ENCODE data around the gene NIT1. TPM values are rescaled to one million over a fixed set of nuclear protein-coding genes. Genes with fewer than 3 reads are reported as not detected.

NIT1 gene
- total RNA-seq, 1 donor from 2014 or later, result 48.2 TPM

DNA sequence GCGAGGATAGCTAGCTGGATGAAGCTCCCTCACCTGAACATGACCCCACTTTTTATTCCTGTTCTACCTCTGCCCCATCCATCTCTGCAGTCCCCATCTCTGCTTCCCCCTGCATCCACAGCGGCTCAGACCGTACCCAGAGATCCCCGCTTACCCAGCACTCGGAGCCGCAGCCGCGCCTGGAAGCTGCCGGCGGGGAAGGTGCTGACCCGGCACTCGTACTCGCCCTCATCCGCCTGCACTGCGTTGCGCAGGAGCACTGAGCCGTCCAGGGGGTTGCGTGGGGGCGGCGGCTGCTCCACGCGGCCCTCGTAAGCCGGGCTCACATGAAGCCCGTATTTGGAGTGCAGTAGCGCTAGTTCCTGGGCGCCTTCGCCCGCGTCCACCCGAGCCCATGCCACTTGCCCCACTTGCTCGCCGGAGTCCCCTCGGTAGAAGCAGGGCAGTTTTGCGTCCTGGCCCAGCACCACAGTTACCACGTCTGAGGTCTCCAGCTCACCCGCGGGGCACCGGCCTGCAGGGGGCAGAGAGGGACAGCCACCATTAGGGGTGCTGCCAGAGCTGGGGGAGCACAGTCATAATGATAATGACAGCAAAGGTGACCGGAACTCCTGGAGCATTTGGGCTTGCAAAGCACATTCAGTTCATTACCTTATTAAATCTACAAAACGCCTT is 38.3 kb upstream of the NIT1 start:
- Mint-ChIP-seq H3K36me3 (ENCODE audit: low read depth) (no peaks in the 10 kb centered on the region), H3K4me1 (peaks cover 11% of the 10 kb centered on the region), H3K9me3 (no peaks in the 10 kb centered on the region), H3K27ac (no peak overlapping the region), H3K27me3 (no peaks in the 10 kb centered on the region), H3K4me3 (no peak overlapping the region)
- intact Hi-C loops (cut with micrococcal nuclease), result no loop called here
- DNase-seq, result no peak

DNA sequence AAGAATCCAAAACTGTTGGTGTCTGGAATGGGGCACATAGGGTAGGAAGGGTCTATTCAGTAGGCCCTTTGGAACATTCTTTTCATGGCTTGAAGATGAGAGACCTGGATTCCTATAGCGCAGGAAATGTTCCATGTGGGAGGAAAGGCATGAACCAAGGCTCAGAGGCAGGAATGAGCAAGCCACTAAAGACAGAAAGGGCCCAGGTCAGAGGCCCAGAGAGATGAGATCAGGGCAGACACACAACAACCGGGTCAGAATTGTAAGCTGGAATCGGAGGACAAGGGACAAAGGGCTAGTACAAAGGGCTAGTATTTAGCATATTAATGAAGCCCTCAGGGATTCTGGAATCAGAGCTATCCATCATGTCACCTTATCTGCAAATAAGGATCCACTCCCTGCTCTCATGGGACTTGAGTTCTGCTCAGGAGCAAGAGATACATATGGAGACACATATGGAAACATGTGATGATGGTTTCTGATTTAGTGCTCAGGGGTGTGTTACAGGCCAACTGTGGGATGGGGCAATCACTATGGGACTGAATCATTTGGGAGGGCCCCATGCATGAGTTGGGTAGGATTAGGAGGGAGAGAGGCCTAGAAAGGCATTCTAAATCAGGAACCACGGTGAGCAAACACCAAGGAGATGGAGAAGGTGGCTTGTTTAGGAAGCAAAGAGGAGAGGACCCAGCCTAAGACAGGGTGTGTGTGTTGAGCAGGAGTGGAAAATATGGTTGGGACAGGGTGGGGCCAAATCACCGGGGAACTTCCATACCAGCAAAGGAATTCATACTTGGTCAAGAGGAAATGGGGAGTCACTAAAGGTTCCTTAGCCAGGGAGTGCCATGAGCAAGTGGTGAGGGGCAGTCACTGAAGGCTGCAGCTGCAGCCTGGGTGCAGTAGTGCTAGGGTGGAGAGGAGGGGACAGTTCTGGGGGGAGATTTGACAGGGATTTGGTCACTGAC is 37.2 kb upstream of the NIT1 start:
- no peak overlapping the region for H3K4me3 Mint-ChIP-seq
- no peak overlapping the region for H3K27ac Mint-ChIP-seq
- H3K36me3 Mint-ChIP-seq (ENCODE audit: low read depth), result no peaks in the 10 kb centered on the region
- DNase-seq, result no peak
- H3K27me3 Mint-ChIP-seq, result no peaks in the 10 kb centered on the region
- no peaks in the 10 kb centered on the region for H3K9me3 Mint-ChIP-seq
- intact Hi-C loops (cut with micrococcal nuclease), result no loop called here
- H3K4me1 Mint-ChIP-seq, result peaks cover 8% of the 10 kb centered on the region

DNA sequence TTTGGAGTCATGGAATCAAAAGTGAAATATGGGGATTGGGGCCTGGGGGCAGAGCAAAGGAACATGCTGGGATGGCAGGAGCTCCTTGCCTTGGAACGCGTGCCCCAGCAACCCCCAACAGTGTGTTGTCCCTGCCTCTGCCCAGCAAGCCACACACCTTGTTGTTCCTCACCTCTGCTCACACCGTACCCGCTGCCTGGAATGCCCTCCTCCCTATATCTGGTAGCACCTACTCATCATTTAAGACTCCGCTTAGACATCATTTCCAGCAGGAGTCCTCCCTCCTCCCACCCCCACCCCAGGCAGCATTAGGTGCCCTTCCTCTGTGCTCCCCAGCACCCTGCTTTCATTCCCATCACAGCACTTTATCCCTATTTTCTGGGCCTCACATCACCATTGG is 36.4 kb upstream of the NIT1 start:
- Mint-ChIP-seq H3K27ac (no peak overlapping the region), H3K27me3 (no peaks in the 10 kb centered on the region), H3K36me3 (ENCODE audit: low read depth) (no peaks in the 10 kb centered on the region), H3K4me1 (peaks cover 8% of the 10 kb centered on the region), H3K9me3 (no peaks in the 10 kb centered on the region), H3K4me3 (no peak overlapping the region)
- DNase-seq, result no peak
- intact Hi-C loops (cut with micrococcal nuclease), result no loop called here

DNA sequence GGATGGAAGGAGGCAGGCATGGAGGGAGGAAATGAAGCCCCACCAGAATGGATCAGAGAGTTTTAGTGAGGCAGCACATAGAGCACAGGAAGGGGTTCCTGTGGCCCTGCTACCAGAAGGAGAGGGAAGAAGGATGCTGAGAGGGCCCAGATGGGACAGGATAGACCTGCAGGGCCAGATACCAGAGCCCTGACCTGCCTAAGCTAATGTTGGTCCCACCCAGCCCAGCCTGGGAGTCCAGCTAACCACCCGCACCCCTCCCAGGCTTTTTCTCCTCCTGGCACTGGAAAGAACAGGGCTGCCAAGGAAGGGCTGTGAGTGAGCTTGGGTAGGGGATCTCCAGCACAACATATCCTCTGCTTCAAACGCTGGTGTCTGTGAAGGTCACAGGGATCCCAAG is 35.4 kb upstream of the NIT1 start:
- no peak overlapping the region for H3K27ac Mint-ChIP-seq
- peaks cover 9% of the 10 kb centered on the region for H3K4me1 Mint-ChIP-seq

DNA sequence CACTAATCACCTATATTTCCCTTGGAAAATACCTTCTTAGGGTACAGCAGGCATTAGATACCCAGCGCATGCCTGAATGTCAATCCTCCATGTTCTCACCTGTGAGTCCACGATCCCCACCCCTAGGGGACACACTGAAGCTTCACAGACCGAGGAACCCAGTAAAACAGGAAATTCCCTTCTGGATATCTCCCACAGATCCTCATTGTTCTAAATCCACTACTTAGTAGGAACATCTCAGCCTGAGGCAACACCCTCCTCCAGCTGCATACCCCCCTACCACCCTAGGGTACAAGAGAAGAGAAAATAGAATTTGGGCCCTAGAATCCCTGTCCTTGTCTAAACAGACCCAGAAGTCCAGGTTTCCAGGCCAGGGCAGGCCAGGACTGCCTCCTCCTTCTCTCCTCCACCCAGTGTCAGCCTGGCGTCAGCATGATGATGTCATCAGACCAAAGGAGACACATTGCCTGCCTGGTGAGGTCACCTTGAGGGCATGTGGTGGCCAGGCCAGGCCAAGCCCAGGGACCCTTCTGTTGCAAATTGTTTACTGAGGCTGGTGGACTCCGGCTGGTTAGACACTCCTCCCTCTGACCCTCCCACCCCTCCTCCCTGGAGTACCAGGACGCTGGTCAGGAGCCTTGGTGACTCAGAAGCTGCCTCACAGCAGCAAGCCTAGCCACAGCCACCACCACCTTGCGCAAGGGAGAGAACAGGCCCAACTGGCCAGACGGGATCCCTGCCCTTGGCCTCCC is 34.7 kb upstream of the NIT1 start:
- DNase-seq, result no peak
- intact Hi-C loops (cut with micrococcal nuclease), result no loop called here
- no peaks in the 10 kb centered on the region for H3K9me3 Mint-ChIP-seq
- no peaks in the 10 kb centered on the region for H3K27me3 Mint-ChIP-seq
- no peak overlapping the region for H3K4me3 Mint-ChIP-seq
- no peak overlapping the region for H3K27ac Mint-ChIP-seq
- H3K36me3 Mint-ChIP-seq (ENCODE audit: low read depth), result no peaks in the 10 kb centered on the region
- peaks cover 14% of the 10 kb centered on the region for H3K4me1 Mint-ChIP-seq

More for the DNA sequence above, 35.4 kb upstream of the NIT1 start:
- no peaks in the 10 kb centered on the region for H3K27me3 Mint-ChIP-seq
- no peaks in the 10 kb centered on the region for H3K36me3 Mint-ChIP-seq (ENCODE audit: low read depth)
- no peak overlapping the region for H3K4me3 Mint-ChIP-seq
- no peaks in the 10 kb centered on the region for H3K9me3 Mint-ChIP-seq
- DNase-seq, result no peak
- intact Hi-C loops (cut with micrococcal nuclease), result no loop called here

DNA sequence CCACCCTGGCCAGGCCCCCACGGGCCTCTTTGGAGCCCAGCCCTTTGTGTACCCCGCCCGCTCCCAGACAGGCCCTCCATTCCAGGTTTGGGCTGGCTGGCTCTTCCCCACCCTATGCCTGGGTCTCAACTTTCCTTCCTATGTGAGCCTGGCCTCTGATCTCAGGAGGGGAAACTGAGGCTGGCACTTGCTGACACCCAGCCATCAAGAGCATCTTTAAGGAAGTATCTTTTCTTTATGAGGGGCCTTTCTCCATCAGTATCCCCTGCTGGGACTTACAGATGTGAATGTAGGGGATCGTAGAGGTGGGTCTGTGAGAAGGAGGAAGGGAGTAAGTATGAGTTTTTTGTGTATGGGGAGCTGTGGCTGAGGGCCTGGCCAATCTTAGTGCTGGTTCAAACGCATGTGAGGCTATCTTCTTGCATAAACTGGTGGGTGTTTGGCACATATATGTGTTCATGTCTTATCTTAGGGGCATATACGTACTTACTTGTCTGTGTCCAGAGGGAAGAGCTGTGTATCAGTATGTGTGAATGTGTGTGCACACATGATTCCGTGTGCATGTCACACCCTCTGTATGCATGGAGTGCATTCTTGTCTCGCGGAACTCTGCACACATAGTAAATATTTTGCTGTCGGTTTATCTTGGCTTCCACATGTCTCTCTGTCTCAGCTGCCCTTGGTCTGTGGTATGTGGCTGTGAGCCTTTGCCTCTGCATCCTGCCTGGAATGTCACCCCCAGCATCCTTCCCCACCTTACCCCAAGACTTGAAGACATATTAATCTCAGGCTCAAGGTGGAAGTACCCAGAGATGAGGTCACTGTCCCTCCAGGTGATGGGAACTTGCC is 33.9 kb upstream of the NIT1 start:
- Mint-ChIP-seq H3K4me3 (no peak overlapping the region), H3K27ac (no peak overlapping the region), H3K36me3 (ENCODE audit: low read depth) (no peaks in the 10 kb centered on the region), H3K9me3 (no peaks in the 10 kb centered on the region), H3K27me3 (no peaks in the 10 kb centered on the region), H3K4me1 (peaks cover 17% of the 10 kb centered on the region)
- intact Hi-C loops (cut with micrococcal nuclease), result no loop called here
- no peak for DNase-seq

DNA sequence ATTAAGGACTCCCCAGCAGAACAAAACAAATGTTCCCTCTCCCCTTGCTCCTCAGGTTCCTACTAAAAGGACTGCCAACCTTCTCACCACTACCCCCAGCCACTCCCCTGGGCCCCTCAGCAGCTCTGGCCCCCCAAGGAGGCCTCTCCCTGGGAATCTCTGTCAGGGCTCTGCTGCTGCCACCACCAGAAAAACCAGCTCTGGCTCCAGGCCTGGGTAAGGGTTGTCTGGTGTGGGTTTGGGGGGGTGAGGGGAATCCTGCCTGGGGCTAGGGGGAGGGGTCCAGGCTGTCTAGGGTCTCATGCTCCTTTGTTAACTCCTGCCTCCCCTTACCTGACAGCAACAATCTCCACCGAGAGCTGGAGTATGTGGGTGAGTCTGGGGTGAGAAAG is 33.3 kb upstream of the NIT1 start:
- Mint-ChIP-seq H3K27me3 (no peaks in the 10 kb centered on the region), H3K9me3 (no peaks in the 10 kb centered on the region), H3K36me3 (ENCODE audit: low read depth) (no peaks in the 10 kb centered on the region), H3K4me3 (no peak overlapping the region), H3K4me1 (peaks cover 18% of the 10 kb centered on the region), H3K27ac (no peak overlapping the region)
- intact Hi-C loops (cut with micrococcal nuclease), result no loop called here
- no peak for DNase-seq

DNA sequence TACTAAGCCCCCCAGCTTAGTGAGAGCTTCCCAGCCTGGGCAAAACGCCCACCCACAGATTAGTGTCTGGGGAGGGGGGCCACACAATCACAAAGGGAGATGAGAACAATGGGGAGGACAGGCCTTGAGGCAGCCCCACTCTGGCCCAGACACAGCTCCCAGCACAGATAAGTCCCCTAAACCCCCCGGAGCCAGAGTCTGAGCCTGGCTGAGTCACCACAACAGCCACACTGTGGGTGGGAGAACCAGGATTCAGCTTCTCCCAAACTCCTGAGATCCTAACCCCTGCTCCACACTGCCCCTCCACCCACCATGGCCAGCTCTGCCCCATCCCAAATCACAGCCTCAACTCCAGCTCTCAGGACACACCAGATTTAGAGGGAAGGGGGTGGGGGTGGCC is 32.7 kb upstream of the NIT1 start:
- H3K9me3 Mint-ChIP-seq, result no peaks in the 10 kb centered on the region
- H3K4me3 Mint-ChIP-seq, result no peak overlapping the region
- no peaks in the 10 kb centered on the region for H3K36me3 Mint-ChIP-seq (ENCODE audit: low read depth)
- intact Hi-C loops (cut with micrococcal nuclease), result no loop called here
- H3K27ac Mint-ChIP-seq, result no peak overlapping the region
- H3K4me1 Mint-ChIP-seq, result peaks cover 16% of the 10 kb centered on the region
- no peaks in the 10 kb centered on the region for H3K27me3 Mint-ChIP-seq
- DNase-seq, result no peak

DNA sequence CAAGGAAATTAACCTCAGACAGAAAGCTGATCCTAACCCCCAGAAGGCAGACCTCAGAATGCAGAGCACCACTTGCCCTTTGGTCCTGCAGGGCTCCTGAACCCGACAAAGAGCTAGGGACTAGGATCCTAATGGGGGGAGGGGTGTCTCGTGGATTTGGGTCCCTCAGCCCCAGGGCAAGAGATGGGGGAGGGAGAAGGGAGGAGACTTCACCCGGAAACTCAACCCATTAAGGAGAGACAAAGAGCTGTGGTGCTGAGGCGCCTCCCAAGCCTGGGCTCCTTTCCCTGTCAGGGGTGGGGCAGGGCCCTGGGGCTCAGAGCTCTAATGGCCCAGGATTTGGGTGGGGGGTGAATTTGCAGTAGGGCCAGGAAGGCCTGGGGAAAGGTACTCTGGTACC is 31.4 kb upstream of the NIT1 start:
- H3K36me3 Mint-ChIP-seq (ENCODE audit: low read depth), result no peaks in the 10 kb centered on the region
- H3K27ac Mint-ChIP-seq, result no peak overlapping the region
- DNase-seq, result no peak
- intact Hi-C loops (cut with micrococcal nuclease), result no loop called here
- no peak overlapping the region for H3K4me3 Mint-ChIP-seq
- H3K4me1 Mint-ChIP-seq, result peaks cover 27% of the 10 kb centered on the region
- no peaks in the 10 kb centered on the region for H3K9me3 Mint-ChIP-seq
- no peaks in the 10 kb centered on the region for H3K27me3 Mint-ChIP-seq

DNA sequence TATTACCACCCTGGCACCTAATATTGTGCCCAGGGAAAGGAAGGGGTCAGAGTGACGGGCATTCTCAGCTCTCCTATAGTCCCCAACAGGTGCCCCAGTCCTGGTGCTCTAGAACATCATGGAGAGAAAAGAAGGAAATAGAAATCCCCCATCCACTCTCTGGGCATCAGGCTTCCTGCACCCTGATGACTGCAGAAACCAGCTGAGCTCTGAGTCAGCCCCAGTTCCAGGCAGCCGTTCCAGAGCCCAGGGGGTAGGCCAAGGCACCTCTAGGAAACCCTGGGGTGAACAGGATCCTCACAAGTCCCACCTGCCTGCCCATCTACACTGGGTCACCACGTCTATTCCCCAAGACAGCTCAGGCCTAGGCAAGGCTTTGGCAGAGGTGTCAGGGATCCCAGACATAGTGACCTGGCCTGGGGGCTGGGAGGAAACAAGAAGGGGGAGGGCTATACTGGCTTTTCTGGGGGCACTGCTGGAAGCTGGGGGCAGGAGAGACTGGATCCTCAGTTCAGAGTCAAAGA is 29.3 kb upstream of the NIT1 start:
- intact Hi-C loops (cut with micrococcal nuclease), result no loop called here
- Mint-ChIP-seq H3K4me1 (peaks cover 44% of the 10 kb centered on the region), H3K36me3 (ENCODE audit: low read depth) (no peaks in the 10 kb centered on the region), H3K9me3 (no peaks in the 10 kb centered on the region), H3K27ac (no peak overlapping the region), H3K4me3 (no peak overlapping the region), H3K27me3 (no peaks in the 10 kb centered on the region)
- no peak for DNase-seq

DNA sequence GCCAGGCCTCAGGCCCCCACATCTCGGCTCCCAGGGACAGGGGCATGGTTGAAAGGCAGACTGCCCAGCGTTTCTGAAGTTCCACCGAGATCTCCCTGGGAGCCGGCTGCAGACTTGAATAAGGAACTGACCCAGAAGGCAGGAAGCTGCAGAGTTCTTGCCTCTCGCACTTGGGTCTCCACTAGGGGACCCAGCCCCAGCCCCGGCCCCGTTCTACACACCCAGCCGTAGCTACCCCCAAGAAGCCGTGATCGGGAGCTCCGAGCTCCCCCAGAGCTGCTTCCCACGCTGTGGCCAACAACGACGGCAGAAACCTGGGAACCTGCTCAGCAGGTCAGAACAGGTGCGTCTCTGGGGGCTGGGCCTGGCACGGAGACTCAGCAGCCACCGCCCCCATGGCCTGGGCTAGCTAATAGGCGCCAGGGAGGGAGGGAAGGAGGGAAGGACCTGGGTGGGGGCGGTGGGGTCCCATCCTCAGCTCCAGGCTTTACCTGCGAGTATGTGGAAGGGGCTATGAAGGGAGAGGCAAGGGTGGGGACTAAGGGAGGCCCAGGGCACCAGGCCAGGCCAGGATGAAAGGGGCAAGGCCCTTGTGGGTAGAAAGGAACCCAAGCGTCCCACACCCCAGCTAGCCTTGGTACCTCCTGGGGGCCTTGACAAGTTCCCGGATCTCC is 28.5 kb upstream of the NIT1 start, which contains the start of gene NECTIN4:
TSS of gene NECTIN4 (minus strand) at position 308 of the 674 bp plus-strand sequence. CDS start at position 46, 262 bp downstream.
- intact Hi-C loops (cut with micrococcal nuclease), result no loop called here
- DNase-seq, result no peak
- Mint-ChIP-seq H3K4me1 (peaks cover 46% of the 10 kb centered on the region), H3K36me3 (ENCODE audit: low read depth) (no peaks in the 10 kb centered on the region), H3K4me3 (no peak within 1 kb of the TSS), H3K9me3 (no peaks in the 10 kb centered on the region), H3K27me3 (no peaks in the 10 kb centered on the region), H3K27ac (no peak within 1 kb of the TSS)

DNA sequence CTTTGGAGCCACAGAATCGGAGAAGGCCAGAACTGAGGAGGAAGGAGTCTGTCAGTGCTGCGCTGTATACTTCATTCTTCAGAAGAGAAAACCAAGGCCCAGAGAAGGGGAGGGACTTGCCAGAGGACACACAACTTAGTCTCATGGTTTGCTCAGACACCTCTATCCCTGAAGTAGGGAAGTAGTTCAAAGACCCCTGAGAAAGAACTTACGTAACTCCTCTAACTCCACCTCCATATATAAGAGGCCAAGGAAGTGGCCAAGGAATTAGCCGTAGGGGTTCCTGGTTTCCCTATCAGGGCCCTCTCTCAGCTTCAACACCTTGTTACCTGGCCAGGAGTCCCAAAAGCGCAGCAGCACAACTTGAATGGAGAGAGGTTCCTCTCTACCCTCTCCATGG is 28.0 kb upstream of the NIT1 start:
- intact Hi-C loops (cut with micrococcal nuclease), result no loop called here
- Mint-ChIP-seq H3K27ac (no peak overlapping the region), H3K4me3 (no peak overlapping the region), H3K9me3 (no peaks in the 10 kb centered on the region), H3K36me3 (ENCODE audit: low read depth) (no peaks in the 10 kb centered on the region), H3K27me3 (no peaks in the 10 kb centered on the region), H3K4me1 (peaks cover 49% of the 10 kb centered on the region)
- no peak for DNase-seq

DNA sequence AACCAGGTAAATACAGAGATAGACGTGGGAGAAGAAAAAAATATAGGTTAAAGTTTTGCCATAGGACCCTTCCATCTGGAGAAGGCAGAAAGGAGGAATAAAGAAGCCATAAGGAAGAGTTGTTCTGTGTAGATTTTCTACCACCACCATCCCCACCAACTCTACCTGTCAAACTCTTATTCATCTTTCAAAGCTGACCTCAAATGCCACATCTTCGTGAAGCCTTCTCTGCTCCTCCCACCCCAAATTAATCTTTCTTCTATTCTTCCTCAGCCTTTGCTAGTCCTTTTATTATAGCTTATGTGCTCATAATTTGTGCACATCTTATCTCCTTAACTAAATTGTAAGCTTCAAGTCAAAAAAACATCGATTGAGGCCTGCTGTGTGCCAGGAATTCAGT is 27.3 kb upstream of the NIT1 start:
- Mint-ChIP-seq H3K36me3 (ENCODE audit: low read depth) (no peaks in the 10 kb centered on the region), H3K27me3 (no peaks in the 10 kb centered on the region), H3K27ac (peak overlapping the region; percentile 5), H3K9me3 (no peaks in the 10 kb centered on the region), H3K4me1 (peaks cover 53% of the 10 kb centered on the region), H3K4me3 (no peak overlapping the region)
- intact Hi-C loops (cut with micrococcal nuclease), result no loop called here
- DNase-seq, result no peak
